HepG2 (cell line): ENCODE data around the gene RSPRY1. TPM values are rescaled to one million over a fixed set of nuclear protein-coding genes. Genes with fewer than 3 reads are reported as not detected.

Experiments used
- KDM5B ChIP-seq: sonication (generic); formaldehyde crosslinking; IDR thresholded peaks from 2 replicates; pipeline ENCODE4 v1.4.0; 2020; ENCODE audit warnings: missing genetic modification reagents, mild to moderate bottlenecking, borderline replicate concordance
- MIXL1 ChIP-seq: IDR thresholded peaks from 2 replicates; pipeline ENCODE4 v1.6.1; 2016
- NBN ChIP-seq: fragments of 450-650 bp; conservative IDR thresholded peaks from 2 replicates; pipeline ENCODE4 v1.6.1; 2017
- PHF8 ChIP-seq: sonication (generic); formaldehyde crosslinking; IDR thresholded peaks from 2 replicates; pipeline ENCODE4 v1.5.0; 2020; ENCODE audit warnings: missing genetic modification reagents
- POLR2AphosphoS5 ChIP-seq: IDR thresholded peaks from 2 replicates; pipeline ENCODE4 v1.6.1; 2012; ENCODE audit warnings: low read depth, low read length
- RBAK ChIP-seq: sonication (generic); formaldehyde crosslinking; IDR thresholded peaks from 2 replicates; pipeline ENCODE4 v1.5.1; 2020; ENCODE audit warnings: mild to moderate bottlenecking, missing genetic modification reagents
- SMAD1 ChIP-seq: sonication (generic); formaldehyde crosslinking; IDR thresholded peaks from 2 replicates; pipeline ENCODE4 v1.4.0; 2020; ENCODE audit warnings: missing genetic modification reagents, low read depth, mild to moderate bottlenecking, borderline replicate concordance
- SMAD3 ChIP-seq: sonication (generic); formaldehyde crosslinking; IDR thresholded peaks from 2 replicates; pipeline ENCODE4 v1.4.0; 2020; ENCODE audit warnings: missing genetic modification reagents
- TOPORS ChIP-seq: sonication (generic); formaldehyde crosslinking; IDR thresholded peaks from 2 replicates; pipeline ENCODE4 v1.8.0; 2023; ENCODE audit warnings: mild to moderate bottlenecking, missing genetic modification reagents
- ZNF225 ChIP-seq: sonication (generic); formaldehyde crosslinking; IDR thresholded peaks from 2 replicates; pipeline ENCODE4 v1.4.0; 2020; ENCODE audit warnings: mild to moderate bottlenecking, missing genetic modification reagents
- ZNF337 ChIP-seq: sonication (generic); formaldehyde crosslinking; IDR thresholded peaks from 2 replicates; pipeline ENCODE4 v1.5.1; 2020; ENCODE audit warnings: missing genetic modification reagents, low read depth, mild to moderate bottlenecking, borderline replicate concordance
- ZNF878 ChIP-seq: sonication (generic); formaldehyde crosslinking; IDR thresholded peaks from 2 replicates; pipeline ENCODE4 v1.8.1; 2023; ENCODE audit warnings: mild to moderate bottlenecking, missing genetic modification reagents, moderate library complexity
- ZSCAN21 ChIP-seq: sonication (generic); formaldehyde crosslinking; IDR thresholded peaks from 2 replicates; pipeline ENCODE4 v1.8.0; 2022; ENCODE audit warnings: mild to moderate bottlenecking, missing genetic modification reagents, moderate library complexity, borderline replicate concordance
- polyA plus RNA-seq, 8 experiments: library from polyadenylated mRNA; depleted of rRNA in 3 of 8; stranded (reverse) in 7 of 8; unstranded in 1 of 8; fragments of >200 nt; fragmentation: Illumina TruSeq in 4 of 8; extraction: Trizol in 4 of 8; gene quantifications; 2 replicates each; pipeline versions ENCODE4 v1.2.1 to v1.2.3, GENCODE V29; 2011 to 2016; ENCODE audit warnings: low read depth in 4 of 8, missing spikeins in 1 of 8, mixed read lengths in 1 of 8; ENCODE audit not compliant: insufficient read depth in 1 of 8
- total RNA-seq, 5 experiments: library from RNA; depleted of rRNA; stranded (reverse); fragments of >200 nt; fragmentation: Illumina TruSeq; extraction: Trizol; gene quantifications; 2 replicates each; pipeline ENCODE4 v1.2.3, GENCODE V29; 2016; ENCODE audit warnings: low read depth in 1 of 5
- TF ChIP-seq, protein P1 (sequence below): sonication (generic); formaldehyde crosslinking; IDR thresholded peaks from 2 replicates; pipeline ENCODE4 v1.5.0; 2020; ENCODE audit warnings: mild to moderate bottlenecking, missing genetic modification reagents, moderate library complexity
- TF ChIP-seq, protein P2 (sequence below): sonication (generic); formaldehyde crosslinking; conservative IDR thresholded peaks from 2 replicates; pipeline ENCODE4 v1.8.1; 2023; ENCODE audit warnings: missing genetic modification reagents
- TF ChIP-seq, protein P3 (sequence below): sonication (generic); formaldehyde crosslinking; IDR thresholded peaks from 2 replicates; pipeline ENCODE4 v1.4.0; 2020; ENCODE audit warnings: mild to moderate bottlenecking, missing genetic modification reagents
- TF ChIP-seq, protein P4 (sequence below): sonication (generic); formaldehyde crosslinking; IDR thresholded peaks from 2 replicates; pipeline ENCODE4 v1.4.0; 2020; ENCODE audit warnings: missing genetic modification reagents, borderline replicate concordance
- TF ChIP-seq, protein P5 (sequence below): sonication (generic); formaldehyde crosslinking; conservative IDR thresholded peaks from 2 replicates; pipeline ENCODE4 v1.4.0; 2020; ENCODE audit warnings: missing genetic modification reagents

Gene RSPRY1
- total and polyA plus RNA-seq, 2 of the 13 experiments (the other 11 are each of a cell fraction or from before 2014, with no cell fraction given) = 53.4 to 61.0 TPM

DNA sequence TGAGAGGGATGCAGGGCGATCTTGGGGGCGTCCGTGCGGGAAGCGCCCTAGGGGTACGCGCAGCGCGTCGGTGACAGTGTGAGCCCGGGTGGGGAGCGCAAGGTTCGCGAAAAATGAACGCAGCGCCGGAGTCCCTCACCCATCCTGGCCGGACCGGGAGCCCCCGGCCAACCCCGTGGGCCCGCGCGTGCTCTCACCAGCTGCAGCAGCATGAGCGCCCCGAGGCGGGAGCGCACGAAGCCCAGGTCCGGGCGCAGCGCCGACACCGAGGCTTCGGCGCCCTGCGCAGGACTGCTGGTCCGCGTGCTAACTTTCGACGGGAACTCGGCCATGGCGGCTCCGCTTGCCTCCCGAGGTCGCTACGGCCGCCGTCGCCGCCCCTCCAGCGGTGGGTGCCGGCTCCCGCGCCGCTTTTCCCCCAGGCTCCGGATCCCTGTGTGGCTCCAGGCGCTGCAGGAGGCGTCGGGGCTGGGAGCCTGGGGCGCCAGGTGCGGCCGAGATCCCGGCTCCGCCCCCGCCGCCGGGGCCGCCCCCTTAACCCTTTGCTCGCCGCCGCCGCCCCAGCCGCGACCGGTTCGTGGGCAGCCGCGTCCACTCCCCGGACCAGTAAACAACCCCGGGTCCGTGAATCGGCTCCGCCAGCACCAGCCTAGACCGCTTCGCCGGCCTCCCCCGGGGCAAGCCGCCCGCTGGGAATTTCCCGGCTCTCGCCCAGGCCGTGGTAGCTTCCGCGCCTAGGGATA is 98.3 kb downstream of the RSPRY1 start, which contains the start of gene PLLP (continued):
- TF ChIP-seq, protein P1, sequence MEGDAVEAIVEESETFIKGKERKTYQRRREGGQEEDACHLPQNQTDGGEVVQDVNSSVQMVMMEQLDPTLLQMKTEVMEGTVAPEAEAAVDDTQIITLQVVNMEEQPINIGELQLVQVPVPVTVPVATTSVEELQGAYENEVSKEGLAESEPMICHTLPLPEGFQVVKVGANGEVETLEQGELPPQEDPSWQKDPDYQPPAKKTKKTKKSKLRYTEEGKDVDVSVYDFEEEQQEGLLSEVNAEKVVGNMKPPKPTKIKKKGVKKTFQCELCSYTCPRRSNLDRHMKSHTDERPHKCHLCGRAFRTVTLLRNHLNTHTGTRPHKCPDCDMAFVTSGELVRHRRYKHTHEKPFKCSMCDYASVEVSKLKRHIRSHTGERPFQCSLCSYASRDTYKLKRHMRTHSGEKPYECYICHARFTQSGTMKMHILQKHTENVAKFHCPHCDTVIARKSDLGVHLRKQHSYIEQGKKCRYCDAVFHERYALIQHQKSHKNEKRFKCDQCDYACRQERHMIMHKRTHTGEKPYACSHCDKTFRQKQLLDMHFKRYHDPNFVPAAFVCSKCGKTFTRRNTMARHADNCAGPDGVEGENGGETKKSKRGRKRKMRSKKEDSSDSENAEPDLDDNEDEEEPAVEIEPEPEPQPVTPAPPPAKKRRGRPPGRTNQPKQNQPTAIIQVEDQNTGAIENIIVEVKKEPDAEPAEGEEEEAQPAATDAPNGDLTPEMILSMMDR = no peak; the same call in 1 of the 2 replicates
- TF ChIP-seq KDM5B (CRISPR knock-in tag) (peak; percentile 100), ZSCAN21 (CRISPR knock-in tag) (peak; percentile 94), ZNF337 (CRISPR knock-in tag) (peak; percentile 98; the same call in 1 of the 2 replicates), ZNF225 (peak; percentile 96), SMAD1 (CRISPR knock-in tag) (peak; percentile 81; the same call in 1 of the 2 replicates), PHF8 (CRISPR knock-in tag) (peak; percentile 82), NBN (no peak), SMAD3 (CRISPR knock-in tag) (peak; percentile 16), TOPORS (CRISPR knock-in tag) (peak; percentile 83), RBAK (CRISPR knock-in tag) (no peak), ZNF878 (CRISPR knock-in tag) (peak; percentile 83; the same call in 1 of the 2 replicates), MIXL1 (CRISPR knock-in tag) (no peak; the same call in 1 of the 2 replicates), POLR2AphosphoS5 (peak; percentile 83)
- TF ChIP-seq, protein P2, sequence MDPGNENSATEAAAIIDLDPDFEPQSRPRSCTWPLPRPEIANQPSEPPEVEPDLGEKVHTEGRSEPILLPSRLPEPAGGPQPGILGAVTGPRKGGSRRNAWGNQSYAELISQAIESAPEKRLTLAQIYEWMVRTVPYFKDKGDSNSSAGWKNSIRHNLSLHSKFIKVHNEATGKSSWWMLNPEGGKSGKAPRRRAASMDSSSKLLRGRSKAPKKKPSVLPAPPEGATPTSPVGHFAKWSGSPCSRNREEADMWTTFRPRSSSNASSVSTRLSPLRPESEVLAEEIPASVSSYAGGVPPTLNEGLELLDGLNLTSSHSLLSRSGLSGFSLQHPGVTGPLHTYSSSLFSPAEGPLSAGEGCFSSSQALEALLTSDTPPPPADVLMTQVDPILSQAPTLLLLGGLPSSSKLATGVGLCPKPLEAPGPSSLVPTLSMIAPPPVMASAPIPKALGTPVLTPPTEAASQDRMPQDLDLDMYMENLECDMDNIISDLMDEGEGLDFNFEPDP = 0 out of 2 replicates have a peak, but pooled peaks have one; percentile 65
- TF ChIP-seq, protein P3, sequence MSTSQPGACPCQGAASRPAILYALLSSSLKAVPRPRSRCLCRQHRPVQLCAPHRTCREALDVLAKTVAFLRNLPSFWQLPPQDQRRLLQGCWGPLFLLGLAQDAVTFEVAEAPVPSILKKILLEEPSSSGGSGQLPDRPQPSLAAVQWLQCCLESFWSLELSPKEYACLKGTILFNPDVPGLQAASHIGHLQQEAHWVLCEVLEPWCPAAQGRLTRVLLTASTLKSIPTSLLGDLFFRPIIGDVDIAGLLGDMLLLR (CRISPR knock-in tag) = peak; percentile 89
- TF ChIP-seq, protein P4, sequence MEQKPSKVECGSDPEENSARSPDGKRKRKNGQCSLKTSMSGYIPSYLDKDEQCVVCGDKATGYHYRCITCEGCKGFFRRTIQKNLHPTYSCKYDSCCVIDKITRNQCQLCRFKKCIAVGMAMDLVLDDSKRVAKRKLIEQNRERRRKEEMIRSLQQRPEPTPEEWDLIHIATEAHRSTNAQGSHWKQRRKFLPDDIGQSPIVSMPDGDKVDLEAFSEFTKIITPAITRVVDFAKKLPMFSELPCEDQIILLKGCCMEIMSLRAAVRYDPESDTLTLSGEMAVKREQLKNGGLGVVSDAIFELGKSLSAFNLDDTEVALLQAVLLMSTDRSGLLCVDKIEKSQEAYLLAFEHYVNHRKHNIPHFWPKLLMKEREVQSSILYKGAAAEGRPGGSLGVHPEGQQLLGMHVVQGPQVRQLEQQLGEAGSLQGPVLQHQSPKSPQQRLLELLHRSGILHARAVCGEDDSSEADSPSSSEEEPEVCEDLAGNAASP (CRISPR knock-in tag) = peak; percentile 43
- TF ChIP-seq, protein P5, sequence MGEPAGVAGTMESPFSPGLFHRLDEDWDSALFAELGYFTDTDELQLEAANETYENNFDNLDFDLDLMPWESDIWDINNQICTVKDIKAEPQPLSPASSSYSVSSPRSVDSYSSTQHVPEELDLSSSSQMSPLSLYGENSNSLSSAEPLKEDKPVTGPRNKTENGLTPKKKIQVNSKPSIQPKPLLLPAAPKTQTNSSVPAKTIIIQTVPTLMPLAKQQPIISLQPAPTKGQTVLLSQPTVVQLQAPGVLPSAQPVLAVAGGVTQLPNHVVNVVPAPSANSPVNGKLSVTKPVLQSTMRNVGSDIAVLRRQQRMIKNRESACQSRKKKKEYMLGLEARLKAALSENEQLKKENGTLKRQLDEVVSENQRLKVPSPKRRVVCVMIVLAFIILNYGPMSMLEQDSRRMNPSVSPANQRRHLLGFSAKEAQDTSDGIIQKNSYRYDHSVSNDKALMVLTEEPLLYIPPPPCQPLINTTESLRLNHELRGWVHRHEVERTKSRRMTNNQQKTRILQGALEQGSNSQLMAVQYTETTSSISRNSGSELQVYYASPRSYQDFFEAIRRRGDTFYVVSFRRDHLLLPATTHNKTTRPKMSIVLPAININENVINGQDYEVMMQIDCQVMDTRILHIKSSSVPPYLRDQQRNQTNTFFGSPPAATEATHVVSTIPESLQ (CRISPR knock-in tag) = 0 out of 2 replicates have a peak, but pooled peaks have one; percentile 60
